GM12891 (cell line): Measurements from ENCODE around the gene TMIGD2.

ENCODE experiments used
- PAX5 ChIP-seq: IDR thresholded peaks from 2 replicates; pipeline ENCODE4 v1.6.1; 2011; ENCODE audit warnings: low read length, moderate library complexity, mild to moderate bottlenecking; ENCODE audit not compliant: insufficient read depth, severe bottlenecking
- POLR2A ChIP-seq: IDR thresholded peaks from 2 replicates; pipeline ENCODE4 v1.6.1; 2011; ENCODE audit warnings: low read depth, low read length, control low read depth
- POLR2AphosphoS5 ChIP-seq: IDR thresholded peaks from 2 replicates; pipeline ENCODE4 v1.6.1; 2011; ENCODE audit warnings: low read depth, low read length, control low read depth
- POU2F2 ChIP-seq: IDR thresholded peaks from 2 replicates; pipeline ENCODE4 v1.6.1; 2011; ENCODE audit warnings: low read depth, mild to moderate bottlenecking, control low read depth, low read length, moderate library complexity
- SPI1 ChIP-seq: IDR thresholded peaks from 2 replicates; pipeline ENCODE4 v1.6.1; 2011; ENCODE audit warnings: low read depth, low read length, control low read depth

- TF ChIP-seq POLR2AphosphoS5, result peak; percentile 79
- TF ChIP-seq SPI1, result no peak
- TF ChIP-seq POLR2A, result peak; percentile 76
- no peak for TF ChIP-seq PAX5
- peak; percentile 42; the same call in 1 of the 2 replicates for TF ChIP-seq POU2F2
Observed at GRCh38 chr19:4342615-4343369, 40.6 kb upstream of the TMIGD2 start.
